HepG2 (cell line): ENCODE results near the gene PNPLA2. TPM values are rescaled to one million over a fixed set of nuclear protein-coding genes. Genes with fewer than 3 reads are reported as not detected.

Source experiments
- DDIT3 ChIP-seq: sonication (generic); formaldehyde crosslinking; IDR thresholded peaks from 2 replicates; pipeline ENCODE4 v1.4.0; 2020; ENCODE audit warnings: mild to moderate bottlenecking, missing genetic modification reagents
- HIC2 ChIP-seq: sonication (generic); formaldehyde crosslinking; IDR thresholded peaks from 2 replicates; pipeline ENCODE4 v1.9.0; 2022; ENCODE audit warnings: low read depth, missing genetic modification reagents
- NFAT5 ChIP-seq: sonication (generic); formaldehyde crosslinking; IDR thresholded peaks from 2 replicates; pipeline ENCODE4 v1.4.0; 2020; ENCODE audit warnings: missing genetic modification reagents
- SNAPC5 ChIP-seq: sonication (generic); formaldehyde crosslinking; IDR thresholded peaks from 2 replicates; pipeline ENCODE4 v1.8.1; 2023; ENCODE audit warnings: mild to moderate bottlenecking, missing genetic modification reagents, borderline replicate concordance
- U2AF2 ChIP-seq: fragments of 200-400 bp; formaldehyde crosslinking; IDR thresholded peaks from 2 replicates; pipeline ENCODE4 v1.6.1; 2017; ENCODE audit warnings: low read depth, mild to moderate bottlenecking, low read length
- USF2 ChIP-seq, 2 experiments: sonication (generic) in 1 of 2; formaldehyde crosslinking in 1 of 2; IDR thresholded peaks; 2 replicates each; pipeline versions ENCODE4 v1.5.1 to v1.6.1; 2011 to 2020; ENCODE audit warnings: borderline replicate concordance in 1 of 2, low read depth in 1 of 2, low read length in 1 of 2, mild to moderate bottlenecking in 1 of 2, missing genetic modification reagents in 1 of 2, moderate library complexity in 1 of 2
- ZNF224 ChIP-seq: sonication (generic); formaldehyde crosslinking; IDR thresholded peaks from 2 replicates; pipeline ENCODE4 v1.5.0; 2020; ENCODE audit warnings: mild to moderate bottlenecking, missing genetic modification reagents
- ZNF274 ChIP-seq: sonication (generic); formaldehyde crosslinking; IDR thresholded peaks from 2 replicates; pipeline ENCODE4 v1.5.1; 2020; ENCODE audit warnings: mild to moderate bottlenecking, missing genetic modification reagents
- ZNF280B ChIP-seq: sonication (generic); formaldehyde crosslinking; IDR thresholded peaks from 2 replicates; pipeline ENCODE4 v1.5.0; 2020; ENCODE audit warnings: missing genetic modification reagents, mild to moderate bottlenecking, borderline replicate concordance
- ZNF484 ChIP-seq: sonication (generic); formaldehyde crosslinking; IDR thresholded peaks from 2 replicates; pipeline ENCODE4 v1.5.1; 2020; ENCODE audit warnings: mild to moderate bottlenecking, low read depth, missing genetic modification reagents, borderline replicate concordance
- ZNF691 ChIP-seq: sonication (generic); formaldehyde crosslinking; IDR thresholded peaks from 2 replicates; pipeline ENCODE4 v1.4.0; 2020; ENCODE audit warnings: missing genetic modification reagents, low read depth, mild to moderate bottlenecking, borderline replicate concordance
- ZNF713 ChIP-seq: sonication (generic); formaldehyde crosslinking; IDR thresholded peaks from 2 replicates; pipeline ENCODE4 v1.4.0; 2020; ENCODE audit warnings: mild to moderate bottlenecking, missing genetic modification reagents
- ZSCAN20 ChIP-seq: sonication (generic); formaldehyde crosslinking; IDR thresholded peaks from 2 replicates; pipeline ENCODE4 v1.4.0; 2020; ENCODE audit warnings: missing genetic modification reagents, mild to moderate bottlenecking, borderline replicate concordance
- polyA plus RNA-seq, 8 experiments: library from polyadenylated mRNA; depleted of rRNA in 3 of 8; stranded (reverse) in 7 of 8; unstranded in 1 of 8; fragments of >200 nt; fragmentation: Illumina TruSeq in 4 of 8; extraction: Trizol in 4 of 8; gene quantifications; 2 replicates each; pipeline versions ENCODE4 v1.2.1 to v1.2.3, GENCODE V29; 2011 to 2016; ENCODE audit warnings: low read depth in 4 of 8, missing spikeins in 1 of 8, mixed read lengths in 1 of 8; ENCODE audit not compliant: insufficient read depth in 1 of 8
- total RNA-seq, 5 experiments: library from RNA; depleted of rRNA; stranded (reverse); fragments of >200 nt; fragmentation: Illumina TruSeq; extraction: Trizol; gene quantifications; 2 replicates each; pipeline ENCODE4 v1.2.3, GENCODE V29; 2016; ENCODE audit warnings: low read depth in 1 of 5

Gene PNPLA2
- total and polyA plus RNA-seq, 2 of the 13 experiments (the other 11 are each of a cell fraction or from before 2014, with no cell fraction given), result 10.5 to 43.2 TPM

- TF ChIP-seq USF2 (IDR thresholded peaks at IDR 0.05; ENCODE audit: low read depth, low read length), result no peak
- TF ChIP-seq USF2 (CRISPR knock-in tag; IDR thresholded peaks at IDR 0.05; ENCODE audit: borderline replicate concordance), result no peak
- no peak for TF ChIP-seq SNAPC5 (CRISPR knock-in tag)
- TF ChIP-seq NFAT5 (CRISPR knock-in tag), result 0 out of 2 replicates have a peak, but pooled peaks have one; percentile 10
- no peak for TF ChIP-seq ZNF274
- TF ChIP-seq ZNF713 (CRISPR knock-in tag), result no peak
- TF ChIP-seq ZSCAN20 (CRISPR knock-in tag), result no peak
- TF ChIP-seq ZNF224 (CRISPR knock-in tag), result no peak
- TF ChIP-seq ZNF280B (CRISPR knock-in tag), result no peak
- TF ChIP-seq HIC2 (CRISPR knock-in tag), result 0 out of 2 replicates have a peak, but pooled peaks have one; percentile 65
- TF ChIP-seq DDIT3 (CRISPR knock-in tag), result no peak
- no peak for TF ChIP-seq U2AF2
- TF ChIP-seq ZNF691 (CRISPR knock-in tag), result peak; percentile 75; the same call in 1 of the 2 replicates
- no peak for TF ChIP-seq ZNF484 (CRISPR knock-in tag)
Observed at GRCh38 chr11:844693-845644, 26.3 kb downstream of the PNPLA2 start (continued).
